Fibroblast of skin of left biceps (primary cell): Measurements from ENCODE around the gene PAK4.

Experiments used
- DNase-seq, 2 experiments: peaks; one replicate each; pipeline ENCODE4 v3.0.0-alpha.2; 2013; ENCODE audit warnings: low read depth in 2 of 2

PAK4 gene

DNA sequence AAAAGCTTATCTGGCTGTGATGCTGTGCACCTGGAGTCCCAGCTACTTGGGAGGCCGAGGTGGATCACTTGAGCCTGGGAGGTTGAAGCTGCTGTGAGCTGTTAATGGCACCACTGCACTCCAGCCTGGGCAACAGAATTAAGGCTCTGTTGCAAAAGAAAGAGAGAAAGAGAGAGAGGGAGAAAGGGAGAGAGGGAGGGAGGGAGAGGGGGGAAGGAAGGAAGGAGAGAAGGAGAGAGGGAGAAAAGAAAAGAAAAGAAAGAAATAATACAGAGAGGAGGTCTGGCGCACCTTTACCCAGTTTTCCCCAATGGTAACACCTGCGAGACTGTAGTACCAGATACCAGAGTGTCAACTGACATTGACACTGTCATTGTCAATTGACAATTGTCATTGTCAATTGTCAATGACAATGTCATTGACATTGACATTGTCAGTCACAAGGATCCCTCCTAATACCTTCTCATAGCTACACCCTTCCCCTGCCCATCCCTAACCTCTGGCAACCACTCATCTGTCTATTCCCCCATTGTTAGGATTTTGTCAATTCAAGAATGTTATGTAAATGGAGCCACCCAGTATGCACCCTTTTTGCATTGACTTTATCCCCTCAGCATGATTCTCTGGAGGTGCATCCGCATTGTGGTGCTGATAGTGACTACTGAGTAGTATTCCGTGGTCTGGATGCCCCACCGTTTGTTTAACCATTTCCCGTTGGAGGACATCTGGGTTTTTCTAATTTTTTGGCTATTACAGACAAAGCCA lies 21.3 kb downstream of the PAK4 start:
- DNase-seq: no peak

DNA sequence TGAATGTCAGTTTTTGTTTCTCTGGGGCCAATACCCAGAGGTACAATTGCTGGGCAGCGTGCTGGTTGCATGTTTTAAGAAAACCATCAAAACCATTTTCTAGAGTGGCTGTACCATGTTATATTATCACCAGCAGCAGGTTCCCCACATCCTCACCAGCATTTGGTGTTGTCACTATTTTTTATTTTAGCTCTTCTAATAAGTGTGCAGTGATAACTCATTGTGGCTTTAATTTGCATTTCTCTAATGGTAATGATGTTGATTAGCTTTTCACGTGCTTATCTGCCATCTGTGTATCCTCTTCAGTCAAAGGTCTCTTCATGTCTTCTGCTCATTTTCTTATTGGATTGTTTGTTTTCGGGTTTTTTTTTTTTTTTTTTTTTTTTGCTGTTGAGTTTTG lies 21.9 kb downstream of the PAK4 start:
- DNase-seq: no peak

DNA sequence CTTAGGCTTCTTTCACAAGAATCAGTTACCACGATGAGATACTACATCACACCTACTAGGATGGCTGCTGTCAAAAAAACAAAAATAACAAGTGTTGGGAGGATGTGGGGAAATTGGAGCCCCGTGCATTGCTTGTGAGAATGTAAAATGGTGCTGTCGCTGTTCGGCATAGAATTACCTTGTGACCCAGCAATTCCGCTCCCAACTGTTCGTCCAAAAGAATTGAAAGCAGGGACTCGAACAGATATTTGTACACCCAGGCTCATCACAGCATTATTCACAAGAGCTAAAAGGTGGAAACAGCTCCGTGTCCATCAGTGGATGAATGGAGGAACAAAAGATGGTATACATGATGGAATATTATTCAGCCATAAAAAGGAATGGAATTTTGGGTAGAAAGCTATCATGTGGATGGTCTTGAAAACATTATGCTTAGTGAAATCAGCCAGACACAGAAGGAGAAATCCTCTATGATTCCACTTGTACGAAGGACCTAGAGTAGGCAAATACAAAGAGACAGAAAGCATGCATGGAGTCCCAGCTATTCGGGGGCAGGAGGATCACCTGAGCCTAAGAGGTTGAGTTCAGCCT lies 23.4 kb downstream of the PAK4 start:
- DNase-seq: no peak

DNA sequence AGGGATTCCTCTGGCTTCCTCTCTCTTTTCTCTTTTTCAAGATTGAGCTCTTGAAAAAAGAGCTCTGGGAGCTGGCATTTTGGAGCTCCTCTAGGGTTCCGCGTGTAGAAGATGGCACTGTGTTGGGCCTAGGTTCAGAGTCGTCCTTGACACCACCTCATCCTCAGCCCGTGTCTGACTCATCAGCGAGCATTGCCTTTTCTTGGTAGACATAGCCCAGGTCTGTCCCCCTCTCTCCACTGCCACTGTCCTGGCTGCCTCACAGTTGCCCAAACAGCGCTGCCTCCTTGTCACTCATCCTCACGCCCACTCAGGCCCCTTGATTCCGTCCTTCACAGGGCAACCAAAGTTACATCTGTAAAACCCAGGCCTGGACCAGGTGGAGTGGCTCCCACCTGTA lies 24.6 kb downstream of the PAK4 start:
- no peak for DNase-seq

DNA sequence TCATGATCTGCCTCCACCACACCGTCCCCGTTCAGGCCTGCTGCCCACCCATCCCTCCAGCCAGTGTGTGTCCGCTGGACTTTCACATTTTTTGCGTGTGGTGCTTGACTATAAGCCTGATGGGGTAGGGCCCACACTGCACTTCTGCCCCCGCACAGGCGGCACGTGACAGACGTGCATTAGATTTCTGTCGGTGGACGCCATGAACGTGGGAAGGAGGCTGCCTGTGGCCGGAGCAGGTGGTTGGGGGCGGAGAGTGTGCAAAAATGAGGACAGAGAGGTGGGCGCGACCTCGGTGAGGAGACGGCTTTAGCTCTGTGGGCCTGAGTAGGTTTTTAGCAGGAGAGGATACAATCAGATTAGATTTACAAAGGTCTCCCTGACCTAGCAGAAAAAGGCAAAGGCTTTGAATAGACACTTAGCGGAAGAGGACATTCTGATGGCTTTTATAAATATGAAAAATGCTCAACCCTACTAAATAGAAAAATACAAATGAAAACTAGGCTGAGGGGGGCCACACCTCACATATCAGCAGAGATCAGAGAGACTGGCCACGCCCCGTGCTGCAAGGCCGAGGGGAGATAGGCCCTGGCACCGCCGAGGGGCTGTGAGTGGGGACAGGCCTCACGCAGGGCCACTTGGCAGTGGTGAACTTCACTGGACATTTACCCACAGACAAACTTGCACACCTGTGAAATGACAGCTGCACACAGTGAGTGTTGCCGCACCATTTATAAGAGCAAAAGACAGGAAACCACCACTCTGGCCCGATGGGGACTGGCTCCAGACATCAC lies 25.4 kb downstream of the PAK4 start:
- DNase-seq: no peak

DNA sequence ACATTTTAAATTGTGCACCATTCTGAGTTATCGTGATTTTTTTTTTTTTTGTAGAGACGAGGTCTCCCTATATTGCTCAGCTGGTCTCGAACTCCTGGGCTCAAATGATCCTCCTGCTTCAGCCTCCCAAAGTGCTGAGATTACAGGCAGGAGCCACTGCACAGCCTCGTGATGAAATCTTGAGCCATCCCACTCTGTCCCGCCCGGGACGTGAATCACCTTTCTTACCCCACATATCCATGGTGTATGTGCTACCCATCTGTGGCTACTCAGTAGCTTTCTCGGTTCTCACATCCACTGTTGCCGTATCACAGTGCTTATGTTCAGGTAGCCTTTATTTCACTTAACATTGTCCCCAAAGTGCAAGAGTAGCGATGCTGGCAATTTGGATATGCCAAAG lies 26.5 kb downstream of the PAK4 start:
- no peak for DNase-seq

DNA sequence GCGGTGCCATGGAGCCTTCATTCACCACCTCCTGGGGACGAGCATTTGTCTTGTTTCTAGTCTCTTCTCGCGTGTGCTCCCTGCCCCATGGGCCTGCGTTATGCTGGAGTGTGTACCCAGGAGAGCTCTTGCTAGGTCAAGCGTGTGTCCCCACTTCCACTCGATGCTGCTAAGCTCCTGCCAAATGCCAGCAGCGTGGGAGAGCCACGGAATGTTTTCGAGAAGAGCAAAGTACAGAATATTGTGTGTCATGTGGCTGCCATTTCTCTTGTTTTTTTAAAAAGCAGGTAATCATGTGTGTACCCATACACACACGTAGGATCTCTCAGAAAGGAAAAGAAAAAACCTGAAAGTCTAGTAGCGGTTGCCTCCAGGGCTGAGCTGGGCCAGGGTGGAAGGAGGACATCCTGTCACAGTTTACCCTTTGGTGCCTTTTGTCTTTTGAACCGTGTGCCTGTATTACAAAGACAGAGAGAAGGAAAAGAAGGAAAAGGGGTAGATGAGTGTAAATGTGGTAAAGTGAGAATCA lies 28.6 kb downstream of the PAK4 start:
- DNase-seq: no peak

DNA sequence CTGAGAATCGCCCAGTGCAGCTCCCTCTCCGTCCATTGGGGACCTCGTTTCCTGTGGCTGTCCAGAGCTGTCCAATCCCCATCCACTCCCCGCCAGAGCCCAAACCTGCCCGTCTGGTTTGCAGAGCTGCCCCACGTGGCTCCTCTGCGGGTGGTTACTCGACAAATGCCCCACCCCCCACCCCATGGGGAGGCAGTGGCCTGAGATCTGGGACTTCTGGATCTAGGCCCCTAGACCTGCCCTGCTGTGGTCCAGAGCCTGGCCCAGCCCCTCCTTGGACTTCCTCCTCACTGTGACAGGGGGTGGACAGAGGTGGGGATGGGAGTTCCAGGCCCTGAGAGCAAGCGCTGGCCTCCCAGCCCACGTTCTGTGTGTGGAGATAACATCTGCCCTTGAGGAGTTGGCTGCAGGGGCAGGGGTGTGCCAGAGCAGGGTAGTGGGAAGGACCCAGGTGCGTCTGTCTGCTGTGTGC lies 29.1 kb downstream of the PAK4 start:
- DNase-seq: no peak

DNA sequence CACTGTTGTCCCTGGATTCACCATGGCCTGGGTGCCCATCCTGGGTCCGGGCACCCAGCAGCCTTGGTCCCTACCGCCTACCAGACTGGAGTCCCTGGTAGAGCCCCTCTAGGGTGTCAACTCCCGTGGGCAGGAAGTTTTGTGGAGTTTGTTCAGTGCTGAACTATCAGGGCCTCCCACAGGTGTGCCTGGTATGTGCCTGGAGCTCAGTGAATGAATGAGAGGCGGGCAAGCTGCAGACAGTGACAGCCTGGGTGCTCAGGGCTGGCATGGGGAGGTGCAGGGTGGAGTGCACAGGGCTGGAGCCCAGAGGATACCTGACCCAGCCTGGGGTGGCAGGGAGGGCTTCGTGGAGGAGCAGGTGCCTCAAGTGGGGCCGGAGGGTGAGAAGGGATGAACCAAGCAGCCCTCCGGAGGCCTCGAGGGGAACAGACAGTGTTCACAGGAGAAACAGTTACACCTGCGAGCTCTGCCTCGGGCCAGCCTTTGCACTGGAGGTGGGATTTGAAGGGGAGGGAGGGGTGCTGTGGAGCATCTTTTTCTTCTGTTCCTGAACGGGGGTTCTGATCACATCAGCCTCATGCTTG lies 29.6 kb downstream of the PAK4 start:
- no peak for DNase-seq

DNA sequence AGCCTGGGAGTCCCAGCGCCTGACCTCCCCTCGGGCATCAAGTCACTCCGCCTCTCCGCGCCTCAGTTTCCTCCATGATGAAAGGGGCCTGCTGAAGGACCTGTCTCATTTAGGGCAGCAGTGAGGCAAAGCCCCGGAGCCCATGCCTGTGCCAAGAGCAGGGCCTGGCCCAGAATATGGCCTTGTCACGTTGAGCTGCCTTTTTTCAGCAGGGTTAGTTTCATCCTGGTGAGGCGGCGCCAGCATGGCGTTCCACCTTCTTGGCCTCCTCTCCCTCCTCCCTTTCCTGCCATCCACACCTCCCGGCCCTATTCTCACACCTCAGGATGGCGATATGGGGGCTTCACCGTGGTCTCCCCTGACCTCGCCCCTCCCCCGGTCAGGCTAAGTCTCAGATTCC lies 30.2 kb downstream of the PAK4 start:
- no peak for DNase-seq

DNA sequence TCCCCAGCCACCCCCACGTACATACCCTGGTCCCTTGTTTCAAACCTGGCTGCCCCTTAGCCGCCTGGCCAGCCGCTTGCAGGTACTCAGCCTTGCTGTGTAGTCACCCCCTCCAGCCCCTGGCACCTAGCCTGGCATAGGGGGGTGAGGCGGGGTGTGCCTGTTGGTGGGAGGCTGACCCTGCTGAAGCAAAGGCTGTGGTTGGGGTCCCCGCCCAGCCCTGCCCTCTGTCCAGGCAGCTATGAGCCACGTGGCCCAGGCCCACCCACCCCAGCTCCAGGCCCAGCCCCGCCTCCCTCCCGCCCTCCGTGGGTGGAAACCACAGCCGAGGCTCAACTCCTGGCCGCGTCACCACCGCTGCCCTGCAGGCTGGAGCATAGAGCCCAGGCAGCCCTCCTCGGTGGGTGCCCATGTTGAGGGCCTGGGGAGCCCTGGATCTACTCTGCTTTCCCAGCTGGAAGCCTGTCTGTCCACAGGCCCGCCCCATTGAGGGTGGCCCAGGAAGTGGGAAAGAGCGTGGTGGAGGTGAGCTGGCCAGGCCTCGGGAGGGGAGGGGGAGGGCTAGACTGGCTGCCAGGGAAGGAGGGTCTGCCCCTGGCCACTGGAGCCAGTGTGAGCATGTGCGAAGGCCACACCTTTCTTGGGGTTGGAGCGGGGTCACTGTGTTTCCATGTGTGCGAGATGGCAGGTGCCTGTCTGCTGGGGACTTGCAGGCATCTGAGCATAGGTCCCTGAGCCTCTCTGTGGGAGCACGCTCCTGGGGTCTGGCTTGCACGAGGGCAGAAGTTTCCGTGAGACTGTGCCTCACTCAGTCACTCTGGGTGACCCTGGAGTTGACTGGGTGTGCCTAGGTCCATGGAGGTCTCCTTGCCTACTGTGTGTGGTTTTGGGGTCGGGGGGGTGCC lies 31.0 kb downstream of the PAK4 start:
- DNase-seq: no peak

DNA sequence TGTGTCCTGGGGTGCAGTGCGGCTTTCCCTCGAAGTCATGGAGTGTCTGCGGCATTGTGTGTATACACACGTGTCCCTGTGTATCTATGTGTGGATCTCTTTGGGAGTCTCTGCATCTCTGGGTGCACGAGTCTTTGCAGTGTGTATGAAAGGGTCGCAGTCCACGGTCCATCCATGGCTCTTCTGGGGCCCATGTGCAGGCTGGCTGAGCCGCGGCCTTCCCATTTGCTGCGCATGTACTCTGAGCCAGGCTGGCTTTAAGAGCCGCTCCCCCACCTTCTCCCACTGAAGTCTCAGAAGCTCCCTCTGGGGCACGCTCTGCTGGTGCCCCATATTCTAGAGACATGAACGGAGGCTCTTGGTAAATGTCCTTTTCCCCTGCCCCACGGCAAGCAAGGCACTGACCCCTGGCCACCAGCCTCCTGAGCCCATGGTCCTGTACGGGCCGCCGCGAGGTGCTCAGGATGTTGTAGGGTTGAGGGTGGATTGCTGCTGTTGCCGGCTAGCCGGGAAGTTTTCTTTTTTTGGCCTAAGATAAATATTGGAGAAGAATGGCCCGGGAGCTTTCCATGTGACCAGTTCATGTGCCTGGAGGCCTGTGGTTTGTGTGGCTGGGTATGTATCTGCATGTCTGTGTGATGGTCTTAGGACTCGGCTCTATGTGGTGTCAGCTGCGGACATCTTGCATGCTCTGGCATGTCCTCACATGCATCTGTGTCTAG lies 31.9 kb downstream of the PAK4 start:
- DNase-seq: no peak

DNA sequence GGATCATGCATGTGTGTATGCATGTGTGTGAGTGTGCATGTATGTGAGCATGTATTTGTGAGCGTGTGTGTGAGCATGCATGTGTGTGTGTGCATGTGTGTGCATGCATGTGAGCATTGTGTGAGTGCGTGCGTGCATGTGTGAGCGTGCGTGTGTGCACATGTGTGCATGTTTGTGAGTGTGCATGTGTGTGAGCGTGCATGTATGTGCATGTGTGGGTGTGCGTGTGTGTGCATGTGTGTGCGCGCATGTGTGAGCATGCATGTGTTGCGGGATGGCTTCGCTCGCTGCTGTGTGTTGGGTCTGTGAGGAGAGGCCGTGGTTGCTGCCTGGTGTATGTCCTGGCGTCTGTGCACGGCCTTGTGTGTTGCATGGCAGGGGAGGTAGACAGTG lies 32.4 kb downstream of the PAK4 start:
- no peak for DNase-seq

DNA sequence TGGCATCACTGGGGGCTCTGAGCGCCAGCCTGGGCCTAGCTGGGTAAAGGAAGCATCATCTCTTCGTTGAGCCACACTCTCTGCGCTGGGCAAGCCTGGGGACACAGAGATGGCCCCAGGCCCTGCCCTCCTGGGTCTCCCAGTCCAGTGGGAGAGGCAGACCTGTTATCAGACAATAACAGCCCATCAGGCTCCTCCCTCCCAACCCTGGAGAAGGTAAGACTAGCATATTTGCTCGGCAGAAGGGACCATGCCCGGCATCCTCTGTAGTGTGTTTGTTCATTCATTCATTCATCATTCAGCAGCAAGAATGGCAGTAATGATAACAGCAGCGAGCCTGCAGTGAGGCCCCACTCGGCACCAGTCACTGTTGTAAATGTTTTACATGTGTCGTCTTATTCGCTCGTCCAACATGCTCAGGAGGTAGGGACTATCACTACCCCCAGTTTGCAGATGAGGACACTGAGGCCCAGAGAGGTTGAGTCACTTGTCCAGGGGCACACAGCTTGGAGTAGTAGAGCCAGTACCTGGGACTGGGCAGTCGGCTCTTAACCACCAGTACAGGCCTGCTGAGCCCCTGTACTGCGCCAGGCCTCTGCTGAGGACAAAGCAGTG lies 33.2 kb downstream of the PAK4 start:
- DNase-seq: no peak

DNA sequence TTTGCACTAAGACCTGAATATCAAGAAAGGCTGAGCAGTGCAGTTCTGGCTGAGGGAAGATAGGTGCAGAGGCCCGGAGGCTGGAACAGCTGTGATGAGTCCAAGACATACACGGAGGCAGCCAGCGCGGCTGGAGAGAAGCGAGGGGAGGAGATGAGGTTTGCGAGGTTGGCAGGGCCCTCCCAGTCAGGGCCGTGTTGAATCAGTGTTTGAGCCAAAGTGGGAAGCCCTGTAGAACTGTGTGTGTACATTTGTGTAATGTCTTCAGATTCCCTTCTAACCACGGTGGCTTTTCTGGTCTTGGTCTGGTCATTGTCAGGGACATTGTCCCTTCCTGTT lies 34.9 kb downstream of the PAK4 start:
- DNase-seq: no peak

DNA sequence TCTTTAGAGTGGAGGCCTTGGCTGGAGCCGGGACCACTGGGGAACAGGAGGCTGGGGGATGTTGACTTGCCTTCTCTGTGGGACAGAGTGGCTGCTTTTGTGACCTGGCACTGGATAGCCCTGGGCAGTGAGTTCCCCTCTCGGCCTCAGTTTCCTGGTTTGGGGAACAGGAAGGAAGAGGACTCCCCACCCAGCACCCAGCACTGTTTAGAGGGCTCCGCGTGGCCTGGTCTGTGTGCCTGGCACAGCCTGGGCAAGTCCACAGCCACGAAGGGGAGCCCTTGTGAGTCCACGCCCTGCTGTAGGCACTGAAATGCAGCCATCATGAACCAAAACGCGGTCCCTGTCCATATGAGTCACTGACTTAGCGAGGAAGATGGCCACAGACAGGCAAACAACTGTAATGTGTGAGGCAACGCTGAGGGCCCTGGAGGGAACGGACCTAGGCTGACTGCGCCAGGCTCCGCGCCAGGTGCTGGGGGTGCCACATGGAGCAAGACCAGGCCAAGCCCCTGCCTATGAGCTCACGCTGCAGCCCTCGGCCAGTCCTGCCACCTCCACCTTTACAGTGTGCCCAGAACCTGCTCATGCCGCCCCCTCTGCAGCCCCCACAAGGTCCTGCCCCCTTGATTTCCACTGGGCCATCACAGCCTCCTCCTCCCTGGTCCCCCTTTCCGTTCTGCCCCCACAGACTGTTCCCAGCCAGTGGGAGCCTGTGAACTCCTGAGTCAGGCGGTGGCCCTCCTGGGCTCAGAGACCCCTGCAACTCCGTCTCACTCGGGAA lies 35.5 kb downstream of the PAK4 start:
- DNase-seq: no peak

DNA sequence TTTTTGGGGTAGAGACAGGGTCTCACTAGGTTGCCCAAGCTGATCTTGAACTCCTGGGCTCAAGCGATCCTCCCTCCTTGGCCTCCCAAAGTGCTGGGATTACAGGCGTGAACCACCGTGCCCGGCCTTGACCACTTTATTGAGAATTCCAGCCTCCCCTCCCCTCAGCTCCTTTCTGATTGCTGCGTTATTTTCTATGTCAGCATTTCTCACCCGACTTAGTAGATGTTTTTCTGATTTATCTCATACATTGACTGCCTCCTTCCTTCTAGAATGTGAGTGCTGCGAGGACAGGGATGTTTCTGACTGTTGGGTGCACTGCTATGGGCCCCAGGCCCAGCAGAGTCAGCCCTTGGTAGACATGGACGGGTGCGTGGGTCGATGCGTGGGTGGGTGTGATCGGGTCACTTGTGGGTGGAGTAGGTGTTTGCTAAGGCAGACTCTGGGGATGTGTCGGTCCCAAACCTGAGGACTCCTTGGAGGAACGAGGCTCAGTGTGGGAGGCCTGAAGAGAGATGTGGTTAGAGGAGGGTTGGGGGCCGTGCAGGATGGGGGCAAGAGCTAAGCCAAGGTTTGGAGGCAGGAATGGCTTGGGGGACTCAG lies 37.0 kb downstream of the PAK4 start:
- no peak for DNase-seq

DNA sequence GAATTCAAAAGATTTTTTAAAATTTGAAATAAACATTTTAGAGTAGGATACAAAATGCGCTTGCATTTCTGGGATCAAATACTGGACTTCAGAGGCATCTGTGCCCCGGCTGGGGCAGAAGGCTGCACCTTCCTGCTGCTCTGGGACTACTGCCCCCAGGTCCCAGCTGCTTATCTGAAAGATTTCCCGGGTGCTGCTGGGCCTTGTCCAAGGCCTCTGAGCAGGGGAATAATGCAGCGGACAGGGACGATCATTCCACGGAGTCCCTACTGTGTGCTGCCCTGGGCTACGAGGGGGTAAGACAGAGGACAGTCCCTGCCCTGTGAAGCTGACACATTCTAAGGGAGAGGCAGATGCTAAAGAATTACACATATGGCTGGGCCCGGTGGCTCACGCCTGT lies 38.0 kb downstream of the PAK4 start:
- DNase-seq: no peak

DNA sequence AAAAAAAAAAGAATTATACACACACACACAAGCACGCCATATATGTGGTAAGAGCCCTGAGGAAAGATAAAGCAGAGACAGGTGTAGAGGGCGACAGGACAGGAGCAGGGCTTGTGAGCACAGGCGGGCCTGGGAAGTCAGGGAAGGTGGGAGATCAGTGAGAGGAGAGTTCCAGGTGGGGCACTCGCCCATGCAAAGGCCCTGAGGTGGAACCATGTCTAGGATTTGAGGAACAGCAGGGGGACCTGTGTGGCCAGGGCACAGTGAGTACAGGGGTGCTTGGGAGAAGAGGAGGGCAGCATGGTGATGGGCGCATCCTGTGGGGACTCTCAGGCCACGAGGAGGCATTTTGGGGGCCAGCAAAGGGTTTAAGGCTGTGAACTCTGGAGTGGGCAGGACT lies 38.7 kb downstream of the PAK4 start:
- no peak for DNase-seq
